GM08714 (cell line): ENCODE measurements around the gene ACVR1B.

Experiments
- H3K4me3 ChIP-seq: fragments of 200-500 bp; sonication (Bioruptor generic); 2 replicates; pipeline ENCODE4 v1.5.1; 2014; ENCODE audit warnings: mild to moderate bottlenecking, low read length, inconsistent platforms
- ZNF274 ChIP-seq: IDR thresholded peaks from 2 replicates; pipeline ENCODE4 v1.6.1; 2012; ENCODE audit warnings: mild to moderate bottlenecking, low read depth, low read length

Gene ACVR1B

DNA sequence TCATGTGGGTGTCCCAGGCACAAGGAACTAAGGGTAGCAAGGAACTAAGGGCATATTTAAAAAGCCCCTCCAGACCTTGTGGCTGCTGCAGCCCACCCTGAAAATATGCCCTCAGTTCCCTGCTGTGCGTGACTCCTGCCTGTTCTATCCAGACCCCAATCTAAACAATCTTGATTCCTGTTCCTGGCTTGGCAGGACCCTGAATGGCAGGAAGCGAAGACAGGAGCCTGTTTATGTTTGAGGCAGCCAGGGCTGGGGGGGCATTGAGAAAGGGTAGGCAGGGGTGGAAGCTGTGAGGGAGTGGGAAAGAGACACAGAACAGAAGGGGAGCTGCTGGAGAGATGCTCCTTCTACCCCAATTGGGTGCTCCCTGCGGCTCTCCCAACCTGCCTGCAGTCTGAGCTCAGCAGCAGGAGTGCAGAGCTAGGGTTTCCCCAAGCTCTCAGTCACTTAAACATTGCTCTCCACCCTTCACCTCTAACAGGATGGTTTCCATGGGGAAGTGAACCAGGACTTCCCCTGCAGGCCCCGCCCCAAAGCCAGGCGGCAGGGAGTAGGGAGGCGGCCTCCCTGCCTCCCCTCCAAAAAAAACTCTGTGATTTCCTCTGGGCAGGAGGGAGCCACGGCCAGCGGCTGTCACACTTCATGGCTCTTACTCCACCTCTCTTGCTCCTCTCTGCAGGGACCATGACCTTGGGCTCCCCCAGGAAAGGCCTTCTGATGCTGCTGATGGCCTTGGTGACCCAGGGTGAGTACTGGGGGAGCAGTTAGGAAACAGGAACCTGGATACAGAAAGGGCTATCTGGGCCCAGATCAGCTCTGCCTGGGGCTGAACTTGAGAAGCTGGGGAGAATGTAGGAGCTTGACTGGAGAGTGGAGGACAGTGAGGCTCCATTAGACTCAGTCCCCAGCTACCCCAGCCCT is 39.4 kb upstream of the ACVR1B start:
- H3K4me3 ChIP-seq, result no peak overlapping the region
- no peak for TF ChIP-seq ZNF274

DNA sequence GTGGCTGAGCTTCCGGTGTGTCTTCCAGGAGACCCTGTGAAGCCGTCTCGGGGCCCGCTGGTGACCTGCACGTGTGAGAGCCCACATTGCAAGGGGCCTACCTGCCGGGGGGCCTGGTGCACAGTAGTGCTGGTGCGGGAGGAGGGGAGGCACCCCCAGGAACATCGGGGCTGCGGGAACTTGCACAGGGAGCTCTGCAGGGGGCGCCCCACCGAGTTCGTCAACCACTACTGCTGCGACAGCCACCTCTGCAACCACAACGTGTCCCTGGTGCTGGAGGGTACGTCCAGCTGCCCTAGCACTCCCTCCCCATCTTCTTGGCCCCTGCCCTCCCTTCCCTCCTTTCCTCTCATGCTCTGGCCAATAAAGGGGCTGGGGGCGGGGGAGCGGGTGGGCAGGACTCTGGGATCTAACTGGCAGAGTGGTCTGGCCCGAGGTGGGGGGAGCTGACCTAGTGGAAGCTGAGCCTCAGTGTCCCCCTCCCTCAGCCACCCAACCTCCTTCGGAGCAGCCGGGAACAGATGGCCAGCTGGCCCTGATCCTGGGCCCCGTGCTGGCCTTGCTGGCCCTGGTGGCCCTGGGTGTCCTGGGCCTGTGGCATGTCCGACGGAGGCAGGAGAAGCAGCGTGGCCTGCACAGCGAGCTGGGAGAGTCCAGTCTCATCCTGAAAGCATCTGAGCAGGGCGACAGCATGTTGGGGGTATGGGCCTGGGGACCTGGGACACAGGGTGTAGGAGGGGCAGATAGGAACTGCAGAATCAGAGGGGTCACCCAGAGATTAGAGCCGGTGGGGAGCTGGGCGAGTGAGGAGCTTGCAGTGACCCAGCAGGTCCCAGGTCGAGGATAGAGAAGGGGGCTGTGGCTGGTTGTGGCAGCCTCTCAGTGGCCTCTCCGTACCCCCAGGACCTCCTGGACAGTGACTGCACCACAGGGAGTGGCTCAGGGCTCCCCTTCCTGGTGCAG is 38.1 kb upstream of the ACVR1B start:
- TF ChIP-seq ZNF274, result no peak
- no peak overlapping the region for H3K4me3 ChIP-seq

DNA sequence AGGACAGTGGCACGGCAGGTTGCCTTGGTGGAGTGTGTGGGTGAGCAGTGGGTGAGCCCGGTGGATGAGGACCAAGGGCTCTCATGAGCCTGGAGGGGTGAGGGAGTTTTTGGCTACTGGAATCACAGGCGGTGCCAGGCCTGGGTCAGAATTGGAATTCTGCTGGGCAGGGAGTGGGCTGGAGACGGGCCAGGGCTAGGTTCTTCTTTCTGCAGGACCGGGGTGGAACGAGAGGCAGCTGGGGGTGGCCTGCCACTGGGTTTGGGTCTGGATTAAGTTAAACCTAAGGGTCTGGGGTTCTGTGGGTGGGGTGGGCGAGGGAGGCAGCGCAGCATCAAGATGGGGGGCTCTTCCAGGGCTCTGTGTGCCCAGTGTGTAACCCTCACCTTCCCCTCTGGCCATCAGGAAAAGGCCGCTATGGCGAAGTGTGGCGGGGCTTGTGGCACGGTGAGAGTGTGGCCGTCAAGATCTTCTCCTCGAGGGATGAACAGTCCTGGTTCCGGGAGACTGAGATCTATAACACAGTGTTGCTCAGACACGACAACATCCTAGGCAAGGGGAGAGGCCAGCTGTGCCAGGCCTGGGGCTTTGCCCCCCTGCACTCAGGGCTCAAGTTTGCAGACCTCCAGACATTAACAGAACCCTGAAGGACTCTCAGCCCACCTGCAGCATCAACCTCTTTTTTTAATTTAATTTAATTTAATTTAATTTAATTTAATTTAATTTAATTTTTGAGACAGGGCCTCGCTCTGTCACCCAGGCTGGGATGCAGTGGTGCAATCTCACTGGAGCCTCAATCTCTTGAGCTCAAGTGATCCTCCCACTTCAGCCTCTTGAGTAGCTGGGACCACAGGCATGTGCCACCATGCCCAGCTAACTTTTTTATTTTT is 37.2 kb upstream of the ACVR1B start:
- H3K4me3 ChIP-seq, result no peak overlapping the region
- TF ChIP-seq ZNF274, result no peak

DNA sequence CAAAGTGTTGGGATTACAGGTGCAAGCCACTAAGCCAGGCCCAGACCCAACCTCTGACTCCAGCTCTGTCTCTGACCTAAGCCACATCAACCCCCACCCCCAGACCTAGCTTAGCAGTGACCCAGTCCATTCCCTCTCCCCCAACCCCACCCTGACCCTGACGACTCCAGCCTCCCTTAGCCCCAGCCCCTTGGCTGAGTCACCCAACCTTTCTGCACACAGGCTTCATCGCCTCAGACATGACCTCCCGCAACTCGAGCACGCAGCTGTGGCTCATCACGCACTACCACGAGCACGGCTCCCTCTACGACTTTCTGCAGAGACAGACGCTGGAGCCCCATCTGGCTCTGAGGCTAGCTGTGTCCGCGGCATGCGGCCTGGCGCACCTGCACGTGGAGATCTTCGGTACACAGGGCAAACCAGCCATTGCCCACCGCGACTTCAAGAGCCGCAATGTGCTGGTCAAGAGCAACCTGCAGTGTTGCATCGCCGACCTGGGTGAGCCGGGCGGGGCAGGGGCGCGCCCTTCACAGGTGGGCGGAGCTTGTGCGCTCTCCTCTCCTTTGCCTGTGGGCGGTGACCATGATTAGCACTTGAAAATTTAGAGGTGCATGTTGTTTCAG is 36.4 kb upstream of the ACVR1B start:
- TF ChIP-seq ZNF274, result no peak
- H3K4me3 ChIP-seq, result no peak overlapping the region

DNA sequence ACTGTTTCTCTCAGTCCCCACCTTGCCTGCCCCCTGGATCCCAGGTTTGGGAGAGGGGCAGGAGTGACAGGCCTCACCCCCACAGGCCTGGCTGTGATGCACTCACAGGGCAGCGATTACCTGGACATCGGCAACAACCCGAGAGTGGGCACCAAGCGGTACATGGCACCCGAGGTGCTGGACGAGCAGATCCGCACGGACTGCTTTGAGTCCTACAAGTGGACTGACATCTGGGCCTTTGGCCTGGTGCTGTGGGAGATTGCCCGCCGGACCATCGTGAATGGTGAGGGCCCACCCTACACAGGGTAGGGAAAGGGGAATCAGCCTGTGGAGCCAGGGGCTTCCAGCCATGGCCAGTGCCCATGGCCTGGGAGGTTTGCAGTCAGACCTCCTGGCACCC is 35.5 kb upstream of the ACVR1B start:
- H3K4me3 ChIP-seq, result no peak overlapping the region
- TF ChIP-seq ZNF274, result no peak

- no peak for TF ChIP-seq ZNF274
- H3K4me3 ChIP-seq, result no peak overlapping the region
Observed at GRCh38 chr12:51917041-51917590, 34.4 kb upstream of the ACVR1B start.

GRCh38 chr12:51917746-51918453 is 33.6 kb upstream of the ACVR1B start:
- TF ChIP-seq ZNF274, result no peak
- H3K4me3 ChIP-seq, result no peak overlapping the region

- no peak overlapping the region for H3K4me3 ChIP-seq
- TF ChIP-seq ZNF274, result no peak
Observed at GRCh38 chr12:51920046-51920445, 31.5 kb upstream of the ACVR1B start.

- H3K4me3 ChIP-seq, result no peak overlapping the region
- no peak for TF ChIP-seq ZNF274
Observed at GRCh38 chr12:51921017-51921725, 30.3 kb upstream of the ACVR1B start.

GRCh38 chr12:51922146-51922545 is 29.4 kb upstream of the ACVR1B start:
- TF ChIP-seq ZNF274, result no peak

DNA sequence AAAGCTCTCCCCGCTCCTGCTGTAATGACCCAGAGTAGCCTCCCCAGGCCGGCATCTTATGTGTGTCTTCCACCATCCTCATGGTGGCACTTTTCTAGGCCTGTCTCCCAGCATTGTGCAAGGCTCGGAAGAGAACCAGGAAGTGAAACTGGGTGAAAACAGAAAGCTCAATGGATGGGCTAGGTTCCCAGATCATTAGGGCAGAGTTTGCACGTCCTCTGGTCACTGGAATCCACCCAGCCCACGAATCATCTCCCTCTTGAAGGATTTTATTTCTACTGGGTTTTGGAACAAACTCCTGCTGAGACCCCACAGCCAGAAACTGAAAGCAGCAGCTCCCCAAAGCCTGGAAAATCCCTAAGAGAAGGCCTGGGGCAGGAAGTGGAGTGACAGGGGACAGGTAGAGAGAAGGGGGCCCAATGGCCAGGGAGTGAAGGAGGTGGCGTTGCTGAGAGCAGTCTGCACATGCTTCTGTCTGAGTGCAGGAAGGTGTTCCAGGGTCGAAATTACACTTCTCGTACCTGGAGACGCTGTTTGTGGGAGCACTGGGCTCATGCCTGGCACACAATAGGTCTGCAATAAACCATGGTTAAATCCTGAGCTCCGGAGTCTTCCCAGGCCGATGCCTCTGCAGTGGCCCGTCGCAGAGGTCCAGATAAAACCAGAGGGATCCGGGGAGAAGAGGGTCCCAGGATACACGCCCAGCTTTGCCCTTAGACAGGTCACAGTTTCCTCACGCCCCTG is 28.6 kb upstream of the ACVR1B start:
- no peak overlapping the region for H3K4me3 ChIP-seq
- TF ChIP-seq ZNF274, result no peak

More at GRCh38 chr12:51922146-51922545, 29.4 kb upstream of the ACVR1B start:
- no peak overlapping the region for H3K4me3 ChIP-seq
